Measurements from ENCODE around the gene NGFR.

Gene NGFR

GRCh38 chr17:49515196-49515770, 20.2 kb downstream of the NGFR start:
- Histone ChIP-seq H3K9ac (ENCODE audit: low read length) (no peak overlapping the region; the same call in 1 of the 2 replicates), H3K36me3 (replicated peaks; ENCODE audit: insufficient read depth, low read length) (no peaks in the 10 kb centered on the region), H3K9me2 (replicated peaks; ENCODE audit: insufficient read depth, low read length) (no peaks in the 10 kb centered on the region), H4K20me1 (ENCODE audit: insufficient read depth, low read length) (no peaks in the 10 kb centered on the region), H3K27me3 (replicated peaks; ENCODE audit: insufficient read depth, low read length) (peaks cover 68% of the 10 kb centered on the region), H3K27ac (ENCODE audit: low read length) (no peak overlapping the region), H3K79me2 (ENCODE audit: low read length) (no peaks in the 10 kb centered on the region), H2AFZ (ENCODE audit: low read length) (no peak overlapping the region), H3K4me3 (ENCODE audit: low read length) (no peak overlapping the region), H3K4me2 (ENCODE audit: low read depth, low read length) (peak overlapping the region; percentile 55), H3K9me3 (replicated peaks; ENCODE audit: insufficient read depth, low read length) (no peaks in the 10 kb centered on the region), H3F3A (ENCODE audit: insufficient read depth, low read length) (peaks cover 17% of the 10 kb centered on the region), H3K4me1 (ENCODE audit: low read length) (peaks cover 11% of the 10 kb centered on the region)
- TF ChIP-seq CTCF (IDR thresholded peaks at IDR 0.05; ENCODE audit: low read length), result no peak
- TF ChIP-seq EZH2phosphoT487 (IDR thresholded peaks at IDR 0.05; ENCODE audit: low read length), result no peak
- no peak for TF ChIP-seq EZH2 (optimal IDR thresholded peaks at IDR 0.05; ENCODE audit: low read depth, low read length)
- peak; percentile 88 for DNase-seq

- Histone ChIP-seq H3K27ac (ENCODE audit: low read length) (no peak overlapping the region), H3K4me2 (ENCODE audit: low read depth, low read length) (peak overlapping the region; percentile 55; the same call in 1 of the 2 replicates), H4K20me1 (ENCODE audit: insufficient read depth, low read length) (no peaks in the 10 kb centered on the region), H3K9ac (ENCODE audit: low read length) (no peak overlapping the region), H3K4me1 (ENCODE audit: low read length) (peaks cover 11% of the 10 kb centered on the region), H3K27me3 (replicated peaks; ENCODE audit: insufficient read depth, low read length) (peaks cover 68% of the 10 kb centered on the region), H3K9me2 (replicated peaks; ENCODE audit: insufficient read depth, low read length) (no peaks in the 10 kb centered on the region), H3K4me3 (ENCODE audit: low read length) (no peak overlapping the region), H2AFZ (ENCODE audit: low read length) (no peak overlapping the region), H3K36me3 (replicated peaks; ENCODE audit: insufficient read depth, low read length) (no peaks in the 10 kb centered on the region), H3K9me3 (replicated peaks; ENCODE audit: insufficient read depth, low read length) (no peaks in the 10 kb centered on the region), H3F3A (ENCODE audit: insufficient read depth, low read length) (peaks cover 17% of the 10 kb centered on the region), H3K79me2 (ENCODE audit: low read length) (no peaks in the 10 kb centered on the region)
- no peak for TF ChIP-seq EZH2phosphoT487 (IDR thresholded peaks at IDR 0.05; ENCODE audit: low read length)
- TF ChIP-seq CTCF (IDR thresholded peaks at IDR 0.05; ENCODE audit: low read length), result no peak
- no peak for TF ChIP-seq EZH2 (optimal IDR thresholded peaks at IDR 0.05; ENCODE audit: low read depth, low read length)
- DNase-seq, result no peak
Measured at GRCh38 chr17:49516180-49516579, 21.1 kb downstream of the NGFR start.

DNA sequence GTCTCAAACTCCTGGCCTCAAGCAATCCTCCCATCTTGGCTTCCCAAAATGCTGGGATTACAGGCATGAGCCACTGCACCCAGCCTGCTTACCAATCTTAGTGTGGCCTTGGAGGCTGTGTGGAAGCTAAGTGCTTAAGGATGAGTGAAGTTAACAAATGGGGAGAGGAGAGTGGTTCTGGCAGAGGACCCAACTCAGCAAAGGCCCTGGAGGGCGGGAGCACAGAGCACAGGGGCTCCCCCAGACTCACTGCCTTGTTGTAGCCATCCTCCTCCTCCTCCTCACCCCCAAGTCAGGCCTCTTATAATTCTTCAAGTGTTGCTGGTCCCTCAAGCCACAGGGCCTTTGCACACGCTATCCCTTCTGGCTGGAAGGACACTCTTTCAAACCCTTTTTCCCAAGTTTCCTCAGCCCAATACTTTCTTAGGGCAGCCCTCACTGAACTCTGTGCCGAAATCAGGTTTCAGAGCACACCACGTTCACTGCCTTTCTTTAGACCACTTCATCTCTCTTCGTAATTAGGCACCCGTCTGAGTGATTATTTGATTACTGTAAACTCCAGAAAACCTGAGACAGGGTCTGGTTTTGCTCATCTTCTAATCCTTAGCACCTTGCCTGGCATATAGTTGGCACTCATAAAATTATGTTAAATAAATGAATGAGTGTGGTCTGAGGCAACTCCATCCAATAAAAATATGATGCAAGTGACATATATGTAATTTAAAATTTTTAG, 23.4 kb downstream of the NGFR start:
- DNase-seq, result no peak
- peaks cover 67% of the 10 kb centered on the region for H3K27me3 ChIP-seq (replicated peaks; ENCODE audit: insufficient read depth, low read length)
- TF ChIP-seq CTCF (IDR thresholded peaks at IDR 0.05; ENCODE audit: low read length) (no peak), EZH2phosphoT487 (IDR thresholded peaks at IDR 0.05; ENCODE audit: low read length) (no peak), EZH2 (optimal IDR thresholded peaks at IDR 0.05; ENCODE audit: low read depth, low read length) (no peak)
- H3K4me3 ChIP-seq (ENCODE audit: low read length), result no peak overlapping the region
- no peak overlapping the region for H3K27ac ChIP-seq (ENCODE audit: low read length)
- no peaks in the 10 kb centered on the region for H3K9me2 ChIP-seq (replicated peaks; ENCODE audit: insufficient read depth, low read length)
- H3K9ac ChIP-seq (ENCODE audit: low read length), result no peak overlapping the region
- no peaks in the 10 kb centered on the region for H3K9me3 ChIP-seq (replicated peaks; ENCODE audit: insufficient read depth, low read length)
- H3K4me2 ChIP-seq (ENCODE audit: low read depth, low read length), result no peak overlapping the region
- peaks cover 17% of the 10 kb centered on the region for H3F3A ChIP-seq (ENCODE audit: insufficient read depth, low read length)
- no peaks in the 10 kb centered on the region for H3K36me3 ChIP-seq (replicated peaks; ENCODE audit: insufficient read depth, low read length)
- H2AFZ ChIP-seq (ENCODE audit: low read length), result no peak overlapping the region
- H4K20me1 ChIP-seq (ENCODE audit: insufficient read depth, low read length), result no peaks in the 10 kb centered on the region
- H3K79me2 ChIP-seq (ENCODE audit: low read length), result no peaks in the 10 kb centered on the region
- peaks cover 12% of the 10 kb centered on the region for H3K4me1 ChIP-seq (ENCODE audit: low read length)
